WTC11 (cell line): Measurements from ENCODE around the gene OR2F1. TPM values are rescaled to one million over a fixed set of nuclear protein-coding genes. Genes with fewer than 3 reads are reported as not detected.

Source experiments
- ATAC-seq: fragments of 200-7000 bp; cut with Tn5 transposase; 2 replicates; pipeline ENCODE4 v1.10.0; 2021; ENCODE audit warnings: mild to moderate bottlenecking, moderate library complexity
- Bru-seq: library from RNA; stranded (reverse); fragments of 400-500 nt; gene quantifications from one replicate; lab custom pipeline; 2021; lab: Mats Ljungman, UMichigan
- CTCF ChIA-PET: fragments of 300-600 bp; sonication (Branson Sonifier 250); formaldehyde crosslinking; loops from one replicate; lab custom pipeline; 2021; ENCODE audit warnings: antibody characterized with exemption; lab: Charles Lee
- POLR2A ChIA-PET: fragments of 350-600 bp; sonication (Branson Sonifier 250); formaldehyde crosslinking; loops from one replicate; lab custom pipeline; 2021; ENCODE audit warnings: antibody characterized with exemption; lab: Charles Lee
- DNase-seq: peaks from one replicate; pipeline ENCODE4 v3.0.0; 2021; ENCODE audit warnings: low spot score
- H3K27ac Mint-ChIP-seq: 2 replicates; pipeline ENCODE4 v1.8.0; 2021; ENCODE audit warnings: mixed read lengths
- H3K27me3 Mint-ChIP-seq: 2 replicates; pipeline ENCODE4 v1.8.0; 2021; ENCODE audit warnings: low read depth, mild to moderate bottlenecking, moderate library complexity, mixed read lengths
- H3K36me3 Mint-ChIP-seq: 2 replicates; pipeline ENCODE4 v1.8.0; 2021; ENCODE audit warnings: mixed read lengths
- H3K4me1 Mint-ChIP-seq: 2 replicates; pipeline ENCODE4 v1.8.0; 2022; ENCODE audit warnings: mixed read lengths
- H3K4me3 Mint-ChIP-seq: 2 replicates; pipeline ENCODE4 v1.8.0; 2021; ENCODE audit warnings: mild to moderate bottlenecking, moderate library complexity, mixed read lengths
- H3K9me3 Mint-ChIP-seq: 2 replicates; pipeline ENCODE4 v1.8.0; 2021; ENCODE audit warnings: mixed read lengths
- NFYB ChIP-seq: sonication (generic); formaldehyde crosslinking; conservative IDR thresholded peaks from 2 replicates; pipeline ENCODE4 v1.8.0; 2022; ENCODE audit warnings: low read depth, missing genetic modification reagents
- NR2C2 ChIP-seq: sonication (generic); formaldehyde crosslinking; IDR thresholded peaks from 2 replicates; pipeline ENCODE4 v1.8.0; 2022; ENCODE audit warnings: mild to moderate bottlenecking, missing genetic modification reagents
- OVOL2 ChIP-seq: fragments of 250-450 bp; sonication (Bioruptor Pico); IDR thresholded peaks from 2 replicates; pipeline ENCODE4 v1.9.0; 2021; ENCODE audit warnings: mild to moderate bottlenecking, borderline replicate concordance
- RELA ChIP-seq: sonication (generic); formaldehyde crosslinking; IDR thresholded peaks from 2 replicates; pipeline ENCODE4 v1.8.1; 2022; ENCODE audit warnings: missing genetic modification reagents, mild to moderate bottlenecking, borderline replicate concordance
- SP1 ChIP-seq: sonication (generic); formaldehyde crosslinking; conservative IDR thresholded peaks from 2 replicates; pipeline ENCODE4 v1.8.1; 2022; ENCODE audit warnings: missing genetic modification reagents
- ZNF138 ChIP-seq: sonication (generic); formaldehyde crosslinking; conservative IDR thresholded peaks from 2 replicates; pipeline ENCODE4 v1.8.1; 2022; ENCODE audit warnings: mild to moderate bottlenecking, moderate library complexity, missing genetic modification reagents
- ZNF219 ChIP-seq: sonication (generic); formaldehyde crosslinking; IDR thresholded peaks from 2 replicates; pipeline ENCODE4 v1.8.0; 2023; ENCODE audit warnings: missing genetic modification reagents, mild to moderate bottlenecking, borderline replicate concordance
- ZNF423 ChIP-seq: fragments of 250-450 bp; sonication (Bioruptor Pico); IDR thresholded peaks from 2 replicates; pipeline ENCODE4 v2.1.2; 2022; ENCODE audit warnings: mild to moderate bottlenecking, moderate library complexity
- long read RNA-seq, 3 experiments: library from RNA in 1 of 3; library from capped mRNA in 1 of 3; library from polyadenylated mRNA in 1 of 3; unstranded in 2 of 3; stranded (forward) in 1 of 3; transcript quantifications; one replicate each; pipeline ENCODE4 v2.0.0, GENCODE V29; 2021
- total RNA-seq: library from RNA; stranded (reverse); gene quantifications from 3 replicates; pipeline ENCODE4 v1.2.3, GENCODE V29; 2021
- TF ChIP-seq, protein P1 (sequence below): fragments of 250-450 bp; sonication (Bioruptor Pico); IDR thresholded peaks from 2 replicates; pipeline ENCODE4 v2.1.2; 2022; ENCODE audit warnings: mild to moderate bottlenecking, moderate library complexity
- TF ChIP-seq, protein P2 (sequence below): sonication (generic); formaldehyde crosslinking; IDR thresholded peaks from 2 replicates; pipeline ENCODE4 v1.8.1; 2023; ENCODE audit warnings: mild to moderate bottlenecking, missing genetic modification reagents
- TF ChIP-seq, protein P3 (sequence below): sonication (generic); formaldehyde crosslinking; IDR thresholded peaks from 2 replicates; pipeline ENCODE4 v1.8.1; 2022; ENCODE audit warnings: missing genetic modification reagents, borderline replicate concordance
- TF ChIP-seq, protein P4 (sequence below): sonication (generic); formaldehyde crosslinking; IDR thresholded peaks from 2 replicates; pipeline ENCODE4 v1.8.0; 2023; ENCODE audit warnings: mild to moderate bottlenecking, missing genetic modification reagents
- TF ChIP-seq, protein P5 (sequence below): fragments of 250-450 bp; sonication (Bioruptor Pico); IDR thresholded peaks from 2 replicates; pipeline ENCODE4 v1.9.0; 2021; ENCODE audit warnings: mild to moderate bottlenecking
- TF ChIP-seq, protein P6 (sequence below): fragments of 250-450 bp; sonication (Bioruptor Pico); conservative IDR thresholded peaks from 2 replicates; pipeline ENCODE4 v1.9.0; 2021; ENCODE audit warnings: mild to moderate bottlenecking

Gene OR2F1, protein sequence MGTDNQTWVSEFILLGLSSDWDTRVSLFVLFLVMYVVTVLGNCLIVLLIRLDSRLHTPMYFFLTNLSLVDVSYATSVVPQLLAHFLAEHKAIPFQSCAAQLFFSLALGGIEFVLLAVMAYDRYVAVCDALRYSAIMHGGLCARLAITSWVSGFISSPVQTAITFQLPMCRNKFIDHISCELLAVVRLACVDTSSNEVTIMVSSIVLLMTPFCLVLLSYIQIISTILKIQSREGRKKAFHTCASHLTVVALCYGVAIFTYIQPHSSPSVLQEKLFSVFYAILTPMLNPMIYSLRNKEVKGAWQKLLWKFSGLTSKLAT
- not detected in 3 replicates for total RNA-seq
- Bru-seq, nascent RNA, result percentile 10 among the genes with signal in this experiment
- long read RNA-seq, experiment 1, result 0 reads
- long read RNA-seq, experiment 2, result 0 reads
- long read RNA-seq, experiment 3, result 0 reads

- no peak for ATAC-seq
Observed at GRCh38 chr7:143954544-143954943, at the start of gene OR2F1. Gene OR2F1 (plus strand): TSS chr7:143954844. CDS start chr7:143959971, 5,127 bp downstream.

More at GRCh38 chr7:143954544-143954943, at the start of gene OR2F1:
- Mint-ChIP-seq H3K9me3 (peaks cover 8% of the 10 kb centered on the region; the same call in 1 of the 2 replicates), H3K36me3 (no peaks in the 10 kb centered on the region), H3K27me3 (no peaks in the 10 kb centered on the region; the same call in 1 of the 2 replicates)
- DNase-seq, result no peak
- TF ChIP-seq SP1, result no peak
- TF ChIP-seq, protein P1, sequence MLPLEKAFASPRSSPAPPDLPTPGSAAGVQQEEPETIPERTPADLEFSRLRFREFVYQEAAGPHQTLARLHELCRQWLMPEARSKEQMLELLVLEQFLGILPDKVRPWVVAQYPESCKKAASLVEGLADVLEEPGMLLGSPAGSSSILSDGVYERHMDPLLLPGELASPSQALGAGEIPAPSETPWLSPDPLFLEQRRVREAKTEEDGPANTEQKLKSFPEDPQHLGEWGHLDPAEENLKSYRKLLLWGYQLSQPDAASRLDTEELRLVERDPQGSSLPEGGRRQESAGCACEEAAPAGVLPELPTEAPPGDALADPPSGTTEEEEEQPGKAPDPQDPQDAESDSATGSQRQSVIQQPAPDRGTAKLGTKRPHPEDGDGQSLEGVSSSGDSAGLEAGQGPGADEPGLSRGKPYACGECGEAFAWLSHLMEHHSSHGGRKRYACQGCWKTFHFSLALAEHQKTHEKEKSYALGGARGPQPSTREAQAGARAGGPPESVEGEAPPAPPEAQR (CRISPR knock-in tag), result no peak
- TF ChIP-seq ZNF423 (CRISPR knock-in tag), result no peak
- TF ChIP-seq OVOL2 (CRISPR knock-in tag), result no peak
- no peak for TF ChIP-seq NR2C2 (CRISPR knock-in tag)
- TF ChIP-seq, protein P2, sequence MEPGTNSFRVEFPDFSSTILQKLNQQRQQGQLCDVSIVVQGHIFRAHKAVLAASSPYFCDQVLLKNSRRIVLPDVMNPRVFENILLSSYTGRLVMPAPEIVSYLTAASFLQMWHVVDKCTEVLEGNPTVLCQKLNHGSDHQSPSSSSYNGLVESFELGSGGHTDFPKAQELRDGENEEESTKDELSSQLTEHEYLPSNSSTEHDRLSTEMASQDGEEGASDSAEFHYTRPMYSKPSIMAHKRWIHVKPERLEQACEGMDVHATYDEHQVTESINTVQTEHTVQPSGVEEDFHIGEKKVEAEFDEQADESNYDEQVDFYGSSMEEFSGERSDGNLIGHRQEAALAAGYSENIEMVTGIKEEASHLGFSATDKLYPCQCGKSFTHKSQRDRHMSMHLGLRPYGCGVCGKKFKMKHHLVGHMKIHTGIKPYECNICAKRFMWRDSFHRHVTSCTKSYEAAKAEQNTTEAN, result no peak
- TF ChIP-seq ZNF219 (CRISPR knock-in tag), result no peak
- no peak for TF ChIP-seq RELA (CRISPR knock-in tag)
- TF ChIP-seq ZNF138 (CRISPR knock-in tag), result no peak
- no peak for TF ChIP-seq NFYB
- TF ChIP-seq, protein P3, sequence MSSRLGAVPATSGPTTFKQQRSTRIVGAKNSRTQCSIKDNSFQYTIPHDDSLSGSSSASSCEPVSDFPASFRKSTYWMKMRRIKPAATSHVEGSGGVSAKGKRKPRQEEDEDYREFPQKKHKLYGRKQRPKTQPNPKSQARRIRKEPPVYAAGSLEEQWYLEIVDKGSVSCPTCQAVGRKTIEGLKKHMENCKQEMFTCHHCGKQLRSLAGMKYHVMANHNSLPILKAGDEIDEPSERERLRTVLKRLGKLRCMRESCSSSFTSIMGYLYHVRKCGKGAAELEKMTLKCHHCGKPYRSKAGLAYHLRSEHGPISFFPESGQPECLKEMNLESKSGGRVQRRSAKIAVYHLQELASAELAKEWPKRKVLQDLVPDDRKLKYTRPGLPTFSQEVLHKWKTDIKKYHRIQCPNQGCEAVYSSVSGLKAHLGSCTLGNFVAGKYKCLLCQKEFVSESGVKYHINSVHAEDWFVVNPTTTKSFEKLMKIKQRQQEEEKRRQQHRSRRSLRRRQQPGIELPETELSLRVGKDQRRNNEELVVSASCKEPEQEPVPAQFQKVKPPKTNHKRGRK (CRISPR knock-in tag), result no peak
- TF ChIP-seq, protein P4, sequence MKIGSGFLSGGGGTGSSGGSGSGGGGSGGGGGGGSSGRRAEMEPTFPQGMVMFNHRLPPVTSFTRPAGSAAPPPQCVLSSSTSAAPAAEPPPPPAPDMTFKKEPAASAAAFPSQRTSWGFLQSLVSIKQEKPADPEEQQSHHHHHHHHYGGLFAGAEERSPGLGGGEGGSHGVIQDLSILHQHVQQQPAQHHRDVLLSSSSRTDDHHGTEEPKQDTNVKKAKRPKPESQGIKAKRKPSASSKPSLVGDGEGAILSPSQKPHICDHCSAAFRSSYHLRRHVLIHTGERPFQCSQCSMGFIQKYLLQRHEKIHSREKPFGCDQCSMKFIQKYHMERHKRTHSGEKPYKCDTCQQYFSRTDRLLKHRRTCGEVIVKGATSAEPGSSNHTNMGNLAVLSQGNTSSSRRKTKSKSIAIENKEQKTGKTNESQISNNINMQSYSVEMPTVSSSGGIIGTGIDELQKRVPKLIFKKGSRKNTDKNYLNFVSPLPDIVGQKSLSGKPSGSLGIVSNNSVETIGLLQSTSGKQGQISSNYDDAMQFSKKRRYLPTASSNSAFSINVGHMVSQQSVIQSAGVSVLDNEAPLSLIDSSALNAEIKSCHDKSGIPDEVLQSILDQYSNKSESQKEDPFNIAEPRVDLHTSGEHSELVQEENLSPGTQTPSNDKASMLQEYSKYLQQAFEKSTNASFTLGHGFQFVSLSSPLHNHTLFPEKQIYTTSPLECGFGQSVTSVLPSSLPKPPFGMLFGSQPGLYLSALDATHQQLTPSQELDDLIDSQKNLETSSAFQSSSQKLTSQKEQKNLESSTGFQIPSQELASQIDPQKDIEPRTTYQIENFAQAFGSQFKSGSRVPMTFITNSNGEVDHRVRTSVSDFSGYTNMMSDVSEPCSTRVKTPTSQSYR (CRISPR knock-in tag), result no peak
- TF ChIP-seq, protein P5, sequence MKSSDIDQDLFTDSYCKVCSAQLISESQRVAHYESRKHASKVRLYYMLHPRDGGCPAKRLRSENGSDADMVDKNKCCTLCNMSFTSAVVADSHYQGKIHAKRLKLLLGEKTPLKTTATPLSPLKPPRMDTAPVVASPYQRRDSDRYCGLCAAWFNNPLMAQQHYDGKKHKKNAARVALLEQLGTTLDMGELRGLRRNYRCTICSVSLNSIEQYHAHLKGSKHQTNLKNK, result no peak
- TF ChIP-seq, protein P6, sequence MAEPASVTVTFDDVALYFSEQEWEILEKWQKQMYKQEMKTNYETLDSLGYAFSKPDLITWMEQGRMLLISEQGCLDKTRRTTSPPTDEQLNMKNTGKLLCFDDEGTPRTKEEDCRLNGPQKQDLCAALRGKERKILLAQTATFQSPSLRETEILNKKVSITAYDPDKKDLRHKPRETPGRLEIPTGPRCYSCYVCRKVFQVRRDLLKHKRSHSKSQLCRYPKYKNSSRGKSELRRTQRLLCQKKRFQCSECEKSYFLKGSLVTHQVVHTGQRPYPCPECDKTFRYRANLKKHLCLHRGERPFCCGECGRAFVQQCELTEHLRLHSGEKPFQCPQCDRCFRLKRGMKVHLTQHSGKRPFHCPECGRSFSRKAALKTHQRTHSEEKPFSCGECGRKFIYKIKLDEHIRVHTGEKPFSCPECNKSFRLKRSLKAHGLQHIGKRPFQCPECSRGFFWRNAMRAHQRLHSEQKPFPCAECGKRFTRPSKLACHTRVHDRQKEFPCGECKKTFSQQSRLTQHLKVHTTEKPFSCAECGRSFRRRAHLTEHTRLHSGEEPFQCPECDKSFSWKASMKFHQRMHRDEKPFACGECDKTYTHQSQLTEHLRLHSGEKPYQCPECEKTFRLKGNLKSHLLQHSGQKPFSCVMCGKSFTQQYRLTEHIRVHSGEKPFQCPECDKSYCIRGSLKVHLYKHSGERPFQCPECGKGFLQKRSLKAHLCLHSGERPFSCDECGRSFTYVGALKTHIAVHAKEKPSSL (CRISPR knock-in tag), result no peak
- TF ChIP-seq, all 79 proteins: peak for 0
- peaks cover 14% of the 10 kb centered on the region for H3K4me1 Mint-ChIP-seq
- H3K4me3 Mint-ChIP-seq, result no peak within 1 kb of the TSS
- no peak within 1 kb of the TSS for H3K27ac Mint-ChIP-seq
- ChIA-PET POLR2A (no interaction called here), CTCF (no interaction called here)
